Measurements from ENCODE around the gene GJB6.

DNA sequence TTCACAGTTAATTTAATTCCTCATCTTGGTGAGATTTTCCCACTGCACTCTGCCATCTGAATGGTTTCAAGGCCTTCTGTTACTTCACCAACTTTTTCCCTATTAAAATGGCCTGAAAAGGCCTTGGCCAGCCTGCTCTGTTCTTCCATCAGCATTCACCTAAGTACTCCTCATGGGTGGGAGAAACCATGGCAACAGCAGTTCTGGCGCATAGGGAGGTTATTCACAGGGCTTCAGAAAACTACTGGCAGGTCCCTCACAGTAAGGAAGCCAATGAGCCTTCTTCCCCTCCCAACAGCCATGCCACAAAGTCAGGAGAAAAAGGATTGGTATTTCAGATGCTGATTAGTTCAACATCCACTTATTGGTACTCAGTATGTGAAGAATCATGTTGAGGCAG, 22.2 kb downstream of the GJB6 start:
- TF ChIP-seq, protein P1, sequence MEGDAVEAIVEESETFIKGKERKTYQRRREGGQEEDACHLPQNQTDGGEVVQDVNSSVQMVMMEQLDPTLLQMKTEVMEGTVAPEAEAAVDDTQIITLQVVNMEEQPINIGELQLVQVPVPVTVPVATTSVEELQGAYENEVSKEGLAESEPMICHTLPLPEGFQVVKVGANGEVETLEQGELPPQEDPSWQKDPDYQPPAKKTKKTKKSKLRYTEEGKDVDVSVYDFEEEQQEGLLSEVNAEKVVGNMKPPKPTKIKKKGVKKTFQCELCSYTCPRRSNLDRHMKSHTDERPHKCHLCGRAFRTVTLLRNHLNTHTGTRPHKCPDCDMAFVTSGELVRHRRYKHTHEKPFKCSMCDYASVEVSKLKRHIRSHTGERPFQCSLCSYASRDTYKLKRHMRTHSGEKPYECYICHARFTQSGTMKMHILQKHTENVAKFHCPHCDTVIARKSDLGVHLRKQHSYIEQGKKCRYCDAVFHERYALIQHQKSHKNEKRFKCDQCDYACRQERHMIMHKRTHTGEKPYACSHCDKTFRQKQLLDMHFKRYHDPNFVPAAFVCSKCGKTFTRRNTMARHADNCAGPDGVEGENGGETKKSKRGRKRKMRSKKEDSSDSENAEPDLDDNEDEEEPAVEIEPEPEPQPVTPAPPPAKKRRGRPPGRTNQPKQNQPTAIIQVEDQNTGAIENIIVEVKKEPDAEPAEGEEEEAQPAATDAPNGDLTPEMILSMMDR (IDR thresholded peaks at IDR 0.05; ENCODE audit: insufficient read depth, low read length), result no peak
- no peak for TF ChIP-seq POLR2AphosphoS5 (IDR thresholded peaks at IDR 0.05; ENCODE audit: low read depth)
- TF ChIP-seq, protein P2, sequence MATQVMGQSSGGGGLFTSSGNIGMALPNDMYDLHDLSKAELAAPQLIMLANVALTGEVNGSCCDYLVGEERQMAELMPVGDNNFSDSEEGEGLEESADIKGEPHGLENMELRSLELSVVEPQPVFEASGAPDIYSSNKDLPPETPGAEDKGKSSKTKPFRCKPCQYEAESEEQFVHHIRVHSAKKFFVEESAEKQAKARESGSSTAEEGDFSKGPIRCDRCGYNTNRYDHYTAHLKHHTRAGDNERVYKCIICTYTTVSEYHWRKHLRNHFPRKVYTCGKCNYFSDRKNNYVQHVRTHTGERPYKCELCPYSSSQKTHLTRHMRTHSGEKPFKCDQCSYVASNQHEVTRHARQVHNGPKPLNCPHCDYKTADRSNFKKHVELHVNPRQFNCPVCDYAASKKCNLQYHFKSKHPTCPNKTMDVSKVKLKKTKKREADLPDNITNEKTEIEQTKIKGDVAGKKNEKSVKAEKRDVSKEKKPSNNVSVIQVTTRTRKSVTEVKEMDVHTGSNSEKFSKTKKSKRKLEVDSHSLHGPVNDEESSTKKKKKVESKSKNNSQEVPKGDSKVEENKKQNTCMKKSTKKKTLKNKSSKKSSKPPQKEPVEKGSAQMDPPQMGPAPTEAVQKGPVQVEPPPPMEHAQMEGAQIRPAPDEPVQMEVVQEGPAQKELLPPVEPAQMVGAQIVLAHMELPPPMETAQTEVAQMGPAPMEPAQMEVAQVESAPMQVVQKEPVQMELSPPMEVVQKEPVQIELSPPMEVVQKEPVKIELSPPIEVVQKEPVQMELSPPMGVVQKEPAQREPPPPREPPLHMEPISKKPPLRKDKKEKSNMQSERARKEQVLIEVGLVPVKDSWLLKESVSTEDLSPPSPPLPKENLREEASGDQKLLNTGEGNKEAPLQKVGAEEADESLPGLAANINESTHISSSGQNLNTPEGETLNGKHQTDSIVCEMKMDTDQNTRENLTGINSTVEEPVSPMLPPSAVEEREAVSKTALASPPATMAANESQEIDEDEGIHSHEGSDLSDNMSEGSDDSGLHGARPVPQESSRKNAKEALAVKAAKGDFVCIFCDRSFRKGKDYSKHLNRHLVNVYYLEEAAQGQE (IDR thresholded peaks at IDR 0.05; ENCODE audit: insufficient replicate concordance, low read depth), result no peak
